Vagina (tissue), 2 donors: ENCODE data around the gene MRPS10. TPM values are rescaled to one million over a fixed set of nuclear protein-coding genes. Genes with fewer than 3 reads are reported as not detected.

ENCODE experiments used
- DNase-seq, 2 donors: peaks; one replicate each; pipeline ENCODE4 v3.0.0-alpha.2; 2017; ENCODE audit errors: extremely low spot score in 2 of 2
- H3K27ac ChIP-seq: fragments of 200-600 bp; sonication (generic); one replicate; pipeline ENCODE4 v1.5.1; 2019
- H3K27me3 ChIP-seq: fragments of 200-600 bp; sonication (generic); one replicate; pipeline ENCODE4 v1.5.1; 2019
- H3K36me3 ChIP-seq, 2 donors: fragments of 200-600 bp; sonication (generic); one replicate each; pipeline ENCODE4 v1.5.1; 2017 to 2019
- H3K4me1 ChIP-seq: fragments of 200-600 bp; sonication (generic); one replicate; pipeline ENCODE4 v1.5.1; 2019
- H3K4me3 ChIP-seq, 2 donors: fragments of 200-600 bp; sonication (generic); 1 replicate in 1 of 2; 2 replicates in 1 of 2; pipeline ENCODE4 v1.5.1; 2016 to 2019
- H3K9me3 ChIP-seq: fragments of 200-600 bp; sonication (generic); one replicate; pipeline ENCODE4 v1.5.1; 2019
- CTCF ChIP-seq, 3 experiments: fragments of 450-650 bp in 2 of 3; fragments of 200-600 bp in 1 of 3; sonication (generic) in 1 of 3; IDR thresholded peaks; one replicate each; pipeline ENCODE4 v1.5.1; 2017 to 2019; ENCODE audit warnings: antibody characterized with exemption in 3 of 3, mild to moderate bottlenecking in 2 of 3, moderate library complexity in 2 of 3
- POLR2A ChIP-seq, 2 donors: fragments of 450-650 bp; IDR thresholded peaks; one replicate each; pipeline ENCODE4 v1.6.1; 2017; ENCODE audit warnings: antibody characterized with exemption in 2 of 2, mild to moderate bottlenecking in 2 of 2, moderate library complexity in 2 of 2
- POLR2AphosphoS5 ChIP-seq, 2 donors: sonication (generic); formaldehyde crosslinking; IDR thresholded peaks; one replicate each; pipeline ENCODE4 v1.9.0; 2017; ENCODE audit warnings: antibody characterized with exemption in 2 of 2, mild to moderate bottlenecking in 2 of 2, low read depth in 1 of 2; ENCODE audit not compliant: insufficient read depth in 1 of 2
- intact Hi-C: fragments of 100-400 bp; cut with DNase I; formaldehyde crosslinking; loops from one replicate; pipeline ENCODE4 v1.15.1; 2023
- total RNA-seq: library from RNA; depleted of rRNA; stranded (reverse); fragments of >200 nt; gene quantifications from one replicate; pipeline ENCODE4 v1.2.3, GENCODE V29; 2016

Gene MRPS10
- total RNA-seq, 1 donor from 2014 or later, result 21.4 TPM

GRCh38 chr6:42182101-42182500, 35.6 kb downstream of the MRPS10 start:
- Histone ChIP-seq H3K36me3 (no peaks in the 10 kb centered on the region), H3K4me1 (no peaks in the 10 kb centered on the region), H3K4me3 (no peak overlapping the region), H3K9me3 (no peaks in the 10 kb centered on the region), H3K27me3 (no peaks in the 10 kb centered on the region), H3K27ac (no peak overlapping the region)
- intact Hi-C loops, result no loop called here
- no peak for DNase-seq
- TF ChIP-seq POLR2AphosphoS5 (IDR thresholded peaks at IDR 0.05; ENCODE audit: insufficient read depth in 1 of 2, low read depth in 1 of 2) (no peak), POLR2A (IDR thresholded peaks at IDR 0.05) (no peak), CTCF (IDR thresholded peaks at IDR 0.05) (no peak)

GRCh38 chr6:42179945-42180313, 37.7 kb downstream of the MRPS10 start:
- DNase-seq, result no peak
- TF ChIP-seq CTCF (IDR thresholded peaks at IDR 0.05) (no peak), POLR2A (IDR thresholded peaks at IDR 0.05) (no peak), POLR2AphosphoS5 (IDR thresholded peaks at IDR 0.05; ENCODE audit: insufficient read depth in 1 of 2, low read depth in 1 of 2) (no peak)
- Histone ChIP-seq H3K27me3 (no peaks in the 10 kb centered on the region), H3K27ac (no peak overlapping the region), H3K36me3 (no peaks in the 10 kb centered on the region), H3K4me1 (no peaks in the 10 kb centered on the region), H3K9me3 (no peaks in the 10 kb centered on the region), H3K4me3 (no peak overlapping the region)
- intact Hi-C loops, result no loop called here

GRCh38 chr6:42179261-42179944, 38.3 kb downstream of the MRPS10 start:
- TF ChIP-seq POLR2AphosphoS5 (IDR thresholded peaks at IDR 0.05; ENCODE audit: insufficient read depth in 1 of 2, low read depth in 1 of 2) (no peak), POLR2A (IDR thresholded peaks at IDR 0.05) (no peak), CTCF (IDR thresholded peaks at IDR 0.05) (no peak)
- H3K27me3 ChIP-seq, result no peaks in the 10 kb centered on the region
- DNase-seq, result no peak
- no peak overlapping the region for H3K4me3 ChIP-seq
- H3K9me3 ChIP-seq, result no peaks in the 10 kb centered on the region
- no peaks in the 10 kb centered on the region for H3K36me3 ChIP-seq
- H3K4me1 ChIP-seq, result no peaks in the 10 kb centered on the region
- intact Hi-C loops, result no loop called here
- no peak overlapping the region for H3K27ac ChIP-seq

GRCh38 chr6:42177514-42178364, 39.9 kb downstream of the MRPS10 start:
- intact Hi-C loops, result no loop called here

More at GRCh38 chr6:42177514-42178364, 39.9 kb downstream of the MRPS10 start:
- H3K4me1 ChIP-seq, result no peaks in the 10 kb centered on the region
- DNase-seq, result no peak
- TF ChIP-seq POLR2AphosphoS5 (IDR thresholded peaks at IDR 0.05; ENCODE audit: insufficient read depth in 1 of 2, low read depth in 1 of 2), result no peak
- TF ChIP-seq CTCF (IDR thresholded peaks at IDR 0.05), result no peak
- TF ChIP-seq POLR2A (IDR thresholded peaks at IDR 0.05), result no peak
- H3K4me3 ChIP-seq, result no peak overlapping the region
- H3K27me3 ChIP-seq, result no peaks in the 10 kb centered on the region
- no peaks in the 10 kb centered on the region for H3K36me3 ChIP-seq
- no peak overlapping the region for H3K27ac ChIP-seq
- H3K9me3 ChIP-seq, result no peaks in the 10 kb centered on the region
